ENCODE data around the gene EVPL. TPM values are rescaled to one million over a fixed set of nuclear protein-coding genes. Genes with fewer than 3 reads are reported as not detected.

EVPL gene
- total and polyA plus RNA-seq, 2 of the 13 experiments (the other 11 are each of a cell fraction or from before 2014, with no cell fraction given), result 2.1 to 8.2 TPM

GRCh38 chr17:75976175-75976848 is 50.8 kb downstream of the EVPL start (continued):
- TF ChIP-seq ZNF124 (CRISPR knock-in tag; IDR thresholded peaks at IDR 0.05) (0 out of 2 replicates have a peak, but pooled peaks have one; percentile 23), TCF7 (IDR thresholded peaks at IDR 0.05; ENCODE audit: low read depth) (peak; percentile 54), ZSCAN30 (CRISPR knock-in tag; IDR thresholded peaks at IDR 0.05) (peak; percentile 93; the same call in 1 of the 2 replicates), ZNF776 (CRISPR knock-in tag; IDR thresholded peaks at IDR 0.05) (no peak), ARNT2 (CRISPR knock-in tag; IDR thresholded peaks at IDR 0.05; ENCODE audit: low read depth) (no peak), ZFP36 (IDR thresholded peaks at IDR 0.05; ENCODE audit: borderline replicate concordance, low read depth, low read length, partially characterized antibody) (no peak), ZNF17 (CRISPR knock-in tag; IDR thresholded peaks at IDR 0.05) (no peak), MLXIP (CRISPR knock-in tag; IDR thresholded peaks at IDR 0.05; ENCODE audit: borderline replicate concordance) (no peak), ZNF34 (CRISPR knock-in tag; IDR thresholded peaks at IDR 0.05; ENCODE audit: borderline replicate concordance) (no peak), NFE2L1 (CRISPR knock-in tag; IDR thresholded peaks at IDR 0.05; ENCODE audit: borderline replicate concordance) (no peak), ZNF121 (CRISPR knock-in tag; IDR thresholded peaks at IDR 0.05) (no peak), ATM (IDR thresholded peaks at IDR 0.05; ENCODE audit: borderline replicate concordance) (no peak), RCOR2 (CRISPR knock-in tag; IDR thresholded peaks at IDR 0.05) (0 out of 2 replicates have a peak, but pooled peaks have one; percentile 10), KLF11 (CRISPR knock-in tag; IDR thresholded peaks at IDR 0.05) (0 out of 2 replicates have a peak, but pooled peaks have one; percentile 1), ZNF552 (CRISPR knock-in tag; IDR thresholded peaks at IDR 0.05; ENCODE audit: borderline replicate concordance) (no peak), TBP (CRISPR knock-in tag; IDR thresholded peaks at IDR 0.05) (no peak), PAX8 (CRISPR knock-in tag; IDR thresholded peaks at IDR 0.05; ENCODE audit: borderline replicate concordance) (no peak), PCBP1 (IDR thresholded peaks at IDR 0.05; ENCODE audit: borderline replicate concordance, low read depth, low read length) (no peak), ZNF496 (CRISPR knock-in tag; IDR thresholded peaks at IDR 0.05; ENCODE audit: insufficient replicate concordance) (no peak)
- TF ChIP-seq, protein P1, sequence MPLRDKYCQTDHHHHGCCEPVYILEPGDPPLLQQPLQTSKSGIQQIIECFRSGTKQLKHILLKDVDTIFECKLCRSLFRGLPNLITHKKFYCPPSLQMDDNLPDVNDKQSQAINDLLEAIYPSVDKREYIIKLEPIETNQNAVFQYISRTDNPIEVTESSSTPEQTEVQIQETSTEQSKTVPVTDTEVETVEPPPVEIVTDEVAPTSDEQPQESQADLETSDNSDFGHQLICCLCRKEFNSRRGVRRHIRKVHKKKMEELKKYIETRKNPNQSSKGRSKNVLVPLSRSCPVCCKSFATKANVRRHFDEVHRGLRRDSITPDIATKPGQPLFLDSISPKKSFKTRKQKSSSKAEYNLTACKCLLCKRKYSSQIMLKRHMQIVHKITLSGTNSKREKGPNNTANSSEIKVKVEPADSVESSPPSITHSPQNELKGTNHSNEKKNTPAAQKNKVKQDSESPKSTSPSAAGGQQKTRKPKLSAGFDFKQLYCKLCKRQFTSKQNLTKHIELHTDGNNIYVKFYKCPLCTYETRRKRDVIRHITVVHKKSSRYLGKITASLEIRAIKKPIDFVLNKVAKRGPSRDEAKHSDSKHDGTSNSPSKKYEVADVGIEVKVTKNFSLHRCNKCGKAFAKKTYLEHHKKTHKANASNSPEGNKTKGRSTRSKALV (CRISPR knock-in tag; IDR thresholded peaks at IDR 0.05), result no peak
- TF ChIP-seq, protein P2, sequence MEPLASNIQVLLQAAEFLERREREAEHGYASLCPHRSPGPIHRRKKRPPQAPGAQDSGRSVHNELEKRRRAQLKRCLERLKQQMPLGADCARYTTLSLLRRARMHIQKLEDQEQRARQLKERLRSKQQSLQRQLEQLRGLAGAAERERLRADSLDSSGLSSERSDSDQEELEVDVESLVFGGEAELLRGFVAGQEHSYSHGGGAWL (CRISPR knock-in tag; IDR thresholded peaks at IDR 0.05), result no peak
- TF ChIP-seq, protein P3, sequence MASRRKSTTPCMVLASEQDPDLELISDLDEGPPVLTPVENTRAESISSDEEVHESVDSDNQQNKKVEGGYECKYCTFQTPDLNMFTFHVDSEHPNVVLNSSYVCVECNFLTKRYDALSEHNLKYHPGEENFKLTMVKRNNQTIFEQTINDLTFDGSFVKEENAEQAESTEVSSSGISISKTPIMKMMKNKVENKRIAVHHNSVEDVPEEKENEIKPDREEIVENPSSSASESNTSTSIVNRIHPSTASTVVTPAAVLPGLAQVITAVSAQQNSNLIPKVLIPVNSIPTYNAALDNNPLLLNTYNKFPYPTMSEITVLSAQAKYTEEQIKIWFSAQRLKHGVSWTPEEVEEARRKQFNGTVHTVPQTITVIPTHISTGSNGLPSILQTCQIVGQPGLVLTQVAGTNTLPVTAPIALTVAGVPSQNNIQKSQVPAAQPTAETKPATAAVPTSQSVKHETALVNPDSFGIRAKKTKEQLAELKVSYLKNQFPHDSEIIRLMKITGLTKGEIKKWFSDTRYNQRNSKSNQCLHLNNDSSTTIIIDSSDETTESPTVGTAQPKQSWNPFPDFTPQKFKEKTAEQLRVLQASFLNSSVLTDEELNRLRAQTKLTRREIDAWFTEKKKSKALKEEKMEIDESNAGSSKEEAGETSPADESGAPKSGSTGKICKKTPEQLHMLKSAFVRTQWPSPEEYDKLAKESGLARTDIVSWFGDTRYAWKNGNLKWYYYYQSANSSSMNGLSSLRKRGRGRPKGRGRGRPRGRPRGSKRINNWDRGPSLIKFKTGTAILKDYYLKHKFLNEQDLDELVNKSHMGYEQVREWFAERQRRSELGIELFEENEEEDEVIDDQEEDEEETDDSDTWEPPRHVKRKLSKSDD (CRISPR knock-in tag; IDR thresholded peaks at IDR 0.05; ENCODE audit: low read depth), result no peak

Data from HepG2 (cell line).